Lung (tissue), 12 donors: ENCODE data around the gene DDIT4. TPM values are rescaled to one million over a fixed set of nuclear protein-coding genes. Genes with fewer than 3 reads are reported as not detected.

ENCODE experiments used
- ATAC-seq: fragments of 200-7000 bp; cut with Tn5 transposase; one replicate; pipeline ENCODE4 v1.9.1; 2020; ENCODE audit warnings: moderate number of reproducible peaks; ENCODE audit not compliant: insufficient read depth, low FRiP score
- DNase-seq, 3 donors: peaks; one replicate each; pipeline ENCODE4 v3.0.0-alpha.2; 2013 to 2017
- H3K27ac ChIP-seq, 2 donors: one replicate each; pipeline ENCODE4 v1.5.1; 2013; ENCODE audit warnings: mild to moderate bottlenecking in 2 of 2, moderate library complexity in 2 of 2, control low read depth in 1 of 2, inconsistent platforms in 1 of 2, low read depth in 1 of 2, low read length in 1 of 2
- H3K27me3 ChIP-seq, 3 donors: one replicate each; pipeline ENCODE4 v1.5.1; 2013; ENCODE audit warnings: low read length in 2 of 3; ENCODE audit not compliant: control insufficient read depth in 3 of 3, insufficient read depth in 3 of 3
- H3K36me3 ChIP-seq, 4 donors: one replicate each; pipeline ENCODE4 v1.5.1; 2013; ENCODE audit warnings: low read length in 4 of 4, mild to moderate bottlenecking in 1 of 4, moderate library complexity in 1 of 4; ENCODE audit not compliant: control insufficient read depth in 4 of 4, insufficient read depth in 4 of 4
- H3K4me1 ChIP-seq, 5 donors: one replicate each; pipeline ENCODE4 v1.5.1; 2013; ENCODE audit warnings: low read length in 5 of 5, mild to moderate bottlenecking in 2 of 5, moderate library complexity in 1 of 5; ENCODE audit not compliant: control insufficient read depth in 5 of 5, insufficient read depth in 5 of 5
- H3K4me3 ChIP-seq: one replicate; pipeline ENCODE4 v1.5.1; 2013; ENCODE audit warnings: mild to moderate bottlenecking, control low read depth, moderate library complexity
- H3K9ac ChIP-seq, 2 donors: one replicate each; pipeline ENCODE4 v1.5.1; 2013; ENCODE audit warnings: low read length in 2 of 2, control low read depth in 1 of 2; ENCODE audit not compliant: insufficient read depth in 1 of 2
- H3K9me3 ChIP-seq, 4 donors: one replicate each; pipeline ENCODE4 v1.5.1; 2013; ENCODE audit warnings: low read length in 3 of 4, mild to moderate bottlenecking in 1 of 4, moderate library complexity in 1 of 4; ENCODE audit not compliant: control insufficient read depth in 4 of 4, insufficient read depth in 3 of 4
- WGBS, 2 donors: extraction: QIAGEN DNeasy Blood & Tissue Kit; methylation state at CpG; one replicate each; pipeline ENCODE4 v1.1.7; 2013; 5-methylcytosine and 5-hydroxymethylcytosine counted together
- polyA plus RNA-seq, 2 donors: library from polyadenylated mRNA; stranded (reverse); fragments of 200-250 nt; gene quantifications; one replicate each; pipeline ENCODE4 v1.2.1, GENCODE V29; 2013
- total RNA-seq, 2 donors: library from RNA; depleted of rRNA in 1 of 2; stranded (reverse); fragments of >200 nt in 1 of 2; gene quantifications; one replicate each; pipeline ENCODE4 v1.2.1, GENCODE V29; 2014 to 2021
- TF ChIP-seq, protein P1 (sequence below): IDR thresholded peaks from 2 replicates; pipeline ENCODE4 v1.5.1; 2012; ENCODE audit warnings: mild to moderate bottlenecking; ENCODE audit errors: control extremely low read depth, extremely low read depth
- donor health status: control.
- donor health status: control.
- donor health status: Bipolar disorder and iron deficiency.
- donor health status: healthy.
- donor health status: DM: yes; HTN: yes; CAD: no.

Gene DDIT4
- total and polyA plus RNA-seq, 4 donors: 55.3 to 190 (median 171) TPM

DNA sequence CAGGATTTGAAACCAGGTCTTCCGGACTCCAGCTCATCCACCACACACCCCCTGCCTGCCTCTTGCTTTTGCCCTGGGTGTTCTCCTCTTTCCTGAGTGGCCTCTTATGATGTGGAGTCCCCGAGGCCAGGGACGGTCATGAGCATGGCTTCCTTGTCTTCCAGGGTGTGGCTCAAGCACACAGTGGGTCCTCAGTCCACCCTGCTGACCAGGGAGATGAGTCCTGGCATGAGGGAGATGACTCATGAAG lies 48.2 kb downstream of the DDIT4 start:
- H3K9ac ChIP-seq: no peak overlapping the region
- WGBS, 2 donors: 75 to 79% methylated on average over 3 of the region's 3 CpGs
- H3K9me3 ChIP-seq: no peaks in the 10 kb centered on the region
- H3K4me3 ChIP-seq: no peak overlapping the region
- ATAC-seq: no peak
- peak overlapping the region in 1 of 2 donors; percentile 0 for H3K27ac ChIP-seq
- H3K4me1 ChIP-seq: peaks cover 6 to 60% (median 32%) of the 10 kb centered on the region in 5 donors
- DNase-seq: no peak
- TF ChIP-seq, protein P1, sequence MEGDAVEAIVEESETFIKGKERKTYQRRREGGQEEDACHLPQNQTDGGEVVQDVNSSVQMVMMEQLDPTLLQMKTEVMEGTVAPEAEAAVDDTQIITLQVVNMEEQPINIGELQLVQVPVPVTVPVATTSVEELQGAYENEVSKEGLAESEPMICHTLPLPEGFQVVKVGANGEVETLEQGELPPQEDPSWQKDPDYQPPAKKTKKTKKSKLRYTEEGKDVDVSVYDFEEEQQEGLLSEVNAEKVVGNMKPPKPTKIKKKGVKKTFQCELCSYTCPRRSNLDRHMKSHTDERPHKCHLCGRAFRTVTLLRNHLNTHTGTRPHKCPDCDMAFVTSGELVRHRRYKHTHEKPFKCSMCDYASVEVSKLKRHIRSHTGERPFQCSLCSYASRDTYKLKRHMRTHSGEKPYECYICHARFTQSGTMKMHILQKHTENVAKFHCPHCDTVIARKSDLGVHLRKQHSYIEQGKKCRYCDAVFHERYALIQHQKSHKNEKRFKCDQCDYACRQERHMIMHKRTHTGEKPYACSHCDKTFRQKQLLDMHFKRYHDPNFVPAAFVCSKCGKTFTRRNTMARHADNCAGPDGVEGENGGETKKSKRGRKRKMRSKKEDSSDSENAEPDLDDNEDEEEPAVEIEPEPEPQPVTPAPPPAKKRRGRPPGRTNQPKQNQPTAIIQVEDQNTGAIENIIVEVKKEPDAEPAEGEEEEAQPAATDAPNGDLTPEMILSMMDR: no peak
- H3K36me3 ChIP-seq: no peaks in the 10 kb centered on the region
- H3K27me3 ChIP-seq: no peaks in the 10 kb centered on the region

DNA sequence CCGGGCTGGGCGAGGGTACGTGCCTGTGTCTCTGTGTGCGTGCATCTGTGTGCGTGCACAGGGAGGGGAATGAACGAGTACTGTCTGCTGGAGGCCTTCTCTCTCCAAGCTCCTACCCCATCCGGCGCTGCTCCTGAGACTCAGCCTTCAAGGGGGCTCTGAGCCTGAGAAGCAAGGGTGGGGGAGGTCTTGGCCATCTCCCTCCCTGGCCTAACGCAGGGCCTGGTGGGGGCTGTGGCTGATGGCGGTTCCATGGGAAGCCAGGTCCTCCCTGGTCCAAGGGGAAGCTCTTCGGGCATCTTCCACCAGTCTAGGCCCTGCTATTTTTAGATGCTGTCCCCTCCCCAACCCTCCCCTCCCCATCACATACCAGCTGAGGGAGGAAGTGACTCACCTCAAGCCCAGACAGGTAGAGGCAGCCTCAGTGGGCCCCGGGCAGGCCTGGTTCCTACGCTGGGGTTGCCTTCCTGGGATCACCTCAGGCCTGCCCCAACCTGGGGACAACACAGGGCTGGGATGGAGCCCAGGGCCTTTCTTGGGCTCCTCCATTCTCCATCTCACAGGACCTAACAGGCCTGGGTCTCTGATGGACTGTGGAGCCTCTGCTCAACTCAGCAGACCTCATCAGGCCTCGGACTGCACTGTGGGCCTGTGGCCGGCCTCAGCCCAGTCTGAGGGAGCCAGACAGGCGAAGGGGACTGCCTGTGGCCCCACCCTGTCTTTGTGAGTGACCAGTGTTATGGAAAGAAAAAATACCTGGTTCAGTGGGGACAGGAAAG lies 48.7 kb downstream of the DDIT4 start:
- peaks cover 6 to 57% (median 32%) of the 10 kb centered on the region in 5 donors for H3K4me1 ChIP-seq
- H3K9me3 ChIP-seq: no peaks in the 10 kb centered on the region
- no peak for DNase-seq
- H3K4me3 ChIP-seq: no peak overlapping the region
- H3K36me3 ChIP-seq: no peaks in the 10 kb centered on the region
- WGBS, 2 donors: 87 to 92% methylated on average over 16 of the region's 16 CpGs
- no peaks in the 10 kb centered on the region for H3K27me3 ChIP-seq
- no peak overlapping the region for H3K9ac ChIP-seq
- TF ChIP-seq, protein P1: no peak
- H3K27ac ChIP-seq: peak overlapping the region in 1 of 2 donors; percentile 2
- no peak for ATAC-seq

DNA sequence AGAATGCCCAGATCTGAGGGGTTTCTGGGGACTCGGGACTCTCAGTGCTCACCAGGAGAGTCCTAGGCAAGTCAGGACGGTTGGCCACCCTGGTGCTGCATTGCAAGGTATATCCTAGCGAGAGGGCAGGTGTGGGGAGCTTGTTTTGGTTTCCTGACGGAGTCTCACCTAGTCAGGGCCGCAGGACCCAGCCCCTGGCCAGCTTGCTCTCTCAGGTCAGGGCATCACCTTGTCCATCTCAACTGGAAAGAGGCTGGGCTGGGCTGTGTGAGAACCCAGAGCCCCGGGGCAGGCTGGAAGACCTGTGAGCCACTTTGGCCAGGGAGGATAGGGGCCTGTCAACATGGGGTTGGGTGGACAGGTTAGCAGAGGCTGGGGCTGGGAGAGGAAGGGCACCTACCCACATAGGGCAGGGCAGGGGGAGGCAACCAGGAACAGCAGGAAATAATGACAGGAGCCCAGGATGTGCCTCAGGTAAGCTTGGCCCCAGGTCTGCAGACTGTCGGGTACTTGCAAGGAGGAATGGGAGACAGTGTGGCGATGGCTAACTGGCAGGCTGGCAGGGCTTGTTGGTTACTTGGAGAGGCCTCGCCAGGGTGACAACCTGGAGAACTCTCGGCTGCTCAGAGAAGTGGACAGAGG lies 49.5 kb downstream of the DDIT4 start:
- ATAC-seq: no peak

More for the DNA sequence above, 49.5 kb downstream of the DDIT4 start:
- Histone ChIP-seq H3K9me3 (no peaks in the 10 kb centered on the region), H3K9ac (no peak overlapping the region), H3K4me1 (peaks cover 6 to 61% (median 35%) of the 10 kb centered on the region in 5 donors), H3K27me3 (no peaks in the 10 kb centered on the region), H3K4me3 (no peak overlapping the region), H3K36me3 (no peaks in the 10 kb centered on the region), H3K27ac (peak overlapping the region in 1 of 2 donors; percentile 71)
- WGBS, 2 donors: 85 to 92% methylated on average over 10 of the region's 10 CpGs
- no peak for DNase-seq
- TF ChIP-seq, protein P1: no peak
